Measurements from ENCODE around the gene ZC3HAV1L. TPM values are rescaled to one million over a fixed set of nuclear protein-coding genes. Genes with fewer than 3 reads are reported as not detected.
"Not testable (repeated sequence)": the region's sequence is repeated elsewhere in the genome, so short reads cannot be mapped to it uniquely, and the experiment has no call there.

ZC3HAV1L gene
- polyA plus RNA-seq, 2 of the 4 experiments (the other 2 are of a cell fraction), result 8.8 to 15.6 TPM

DNA sequence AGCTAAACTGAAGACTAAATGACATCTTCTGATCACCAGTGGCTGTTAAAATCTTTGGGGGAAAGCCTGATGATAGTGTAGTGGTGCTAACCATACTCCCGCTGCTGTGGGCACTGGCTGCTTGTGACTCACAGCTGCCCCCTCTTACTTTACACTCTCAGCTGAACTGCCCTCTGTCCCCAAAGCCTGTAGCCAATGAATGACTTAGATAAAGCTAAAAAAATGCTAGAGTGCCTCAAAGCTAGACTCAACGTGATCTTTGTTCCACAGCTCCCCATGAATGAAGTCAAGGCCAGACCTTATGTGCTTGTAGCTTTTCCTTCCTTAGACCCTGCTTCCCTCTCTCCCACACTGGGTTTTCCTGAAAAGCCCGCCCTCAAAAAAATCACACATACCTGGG is 6.5 kb downstream of the ZC3HAV1L start:
- Histone ChIP-seq H3K4me1 (peaks cover 5% of the 10 kb centered on the region), H3K9me3 (no peaks in the 10 kb centered on the region), H3K4me2 (no peak overlapping the region), H3K4me3 (no peak overlapping the region), H3K27ac (no peak overlapping the region)
- ATAC-seq (no peak), DNase-seq (ENCODE audit: low read depth in 1 of 2, low spot score in 1 of 2) (no peak), FAIRE-seq (no peak)
- ChIA-PET POLR2A (no interaction called here), CTCF (interaction anchor here (1.3 to 5.5 kb wide), 2 partner anchors 12 to 23 kb away, joined by 3 to 53 read pairs; no protein-coding TSS in a partner anchor)
- WGBS (ENCODE audit: missing lambda C conversion rate), result 93% methylated on average over 3 of the region's 3 CpGs
- TF ChIP-seq ZSCAN20 (CRISPR knock-in tag; IDR thresholded peaks at IDR 0.05), result no peak
- no peak for TF ChIP-seq GATA3 (IDR thresholded peaks at IDR 0.05; ENCODE audit: borderline replicate concordance)
- no peak for TF ChIP-seq EHMT2 (IDR thresholded peaks at IDR 0.05; ENCODE audit: low read depth)
- no peak for TF ChIP-seq CHD2 (IDR thresholded peaks at IDR 0.05; ENCODE audit: low read length, partially characterized antibody)
- TF ChIP-seq, protein P1, sequence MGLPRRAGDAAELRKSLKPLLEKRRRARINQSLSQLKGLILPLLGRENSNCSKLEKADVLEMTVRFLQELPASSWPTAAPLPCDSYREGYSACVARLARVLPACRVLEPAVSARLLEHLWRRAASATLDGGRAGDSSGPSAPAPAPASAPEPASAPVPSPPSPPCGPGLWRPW (IDR thresholded peaks at IDR 0.05), result no peak
- no peak for TF ChIP-seq FOXS1 (CRISPR knock-in tag; IDR thresholded peaks at IDR 0.05)
- no peak for TF ChIP-seq ESRRA (IDR thresholded peaks at IDR 0.05; ENCODE audit: borderline replicate concordance, low read length)
- TF ChIP-seq MYC (IDR thresholded peaks at IDR 0.05; ENCODE audit: borderline replicate concordance, low read length), result no peak

DNA sequence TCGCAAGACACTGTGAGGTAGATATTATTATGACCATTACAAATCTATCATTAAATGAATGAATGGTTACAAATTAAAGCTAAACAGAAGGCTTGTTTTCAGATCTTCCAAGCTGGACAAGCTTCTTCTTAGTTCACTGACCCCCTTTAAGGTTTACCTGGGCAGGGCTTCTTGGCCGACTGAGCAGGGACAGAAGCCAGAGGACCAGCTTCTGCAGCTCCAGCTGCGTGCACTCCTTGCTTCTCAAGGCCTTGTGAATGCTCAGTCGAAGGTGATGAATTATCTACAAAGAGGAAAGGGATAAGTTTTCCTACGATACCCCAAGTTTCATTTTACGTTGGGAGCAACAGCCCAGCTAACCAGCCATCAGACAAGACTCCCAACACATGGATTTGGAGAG is 9.3 kb downstream of the ZC3HAV1L start:
- Histone ChIP-seq H3K27ac (no peak overlapping the region), H3K4me1 (peaks cover 11% of the 10 kb centered on the region; the same call in 2 of the 3 replicates), H3K4me2 (no peak overlapping the region), H3K9me3 (no peaks in the 10 kb centered on the region), H3K4me3 (no peak overlapping the region)
- FAIRE-seq, result no peak
- WGBS (ENCODE audit: missing lambda C conversion rate), result 93% methylated on average over 6 of the region's 6 CpGs
- ChIA-PET CTCF (interaction anchor here (0.6 to 5.5 kb wide), 4 partner anchors 9 to 158 kb away, joined by 3 to 53 read pairs (median 10); no protein-coding TSS in a partner anchor), POLR2A (no interaction called here)
- DNase-seq (ENCODE audit: low read depth in 1 of 2, low spot score in 1 of 2), result no peak
- TF ChIP-seq, protein P2, sequence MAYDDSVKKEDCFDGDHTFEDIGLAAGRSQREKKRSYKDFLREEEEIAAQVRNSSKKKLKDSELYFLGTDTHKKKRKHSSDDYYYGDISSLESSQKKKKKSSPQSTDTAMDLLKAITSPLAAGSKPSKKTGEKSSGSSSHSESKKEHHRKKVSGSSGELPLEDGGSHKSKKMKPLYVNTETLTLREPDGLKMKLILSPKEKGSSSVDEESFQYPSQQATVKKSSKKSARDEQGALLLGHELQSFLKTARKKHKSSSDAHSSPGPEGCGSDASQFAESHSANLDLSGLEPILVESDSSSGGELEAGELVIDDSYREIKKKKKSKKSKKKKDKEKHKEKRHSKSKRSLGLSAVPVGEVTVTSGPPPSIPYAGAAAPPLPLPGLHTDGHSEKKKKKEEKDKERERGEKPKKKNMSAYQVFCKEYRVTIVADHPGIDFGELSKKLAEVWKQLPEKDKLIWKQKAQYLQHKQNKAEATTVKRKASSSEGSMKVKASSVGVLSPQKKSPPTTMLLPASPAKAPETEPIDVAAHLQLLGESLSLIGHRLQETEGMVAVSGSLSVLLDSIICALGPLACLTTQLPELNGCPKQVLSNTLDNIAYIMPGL (CRISPR knock-in tag; IDR thresholded peaks at IDR 0.05; ENCODE audit: borderline replicate concordance), result no peak
- no peak for TF ChIP-seq CHD2 (IDR thresholded peaks at IDR 0.05; ENCODE audit: low read length, partially characterized antibody)
- TF ChIP-seq FOSL2 (IDR thresholded peaks at IDR 0.05), result no peak
- no peak for TF ChIP-seq FOSL2 (CRISPR knock-in tag; IDR thresholded peaks at IDR 0.05)
- no peak for TF ChIP-seq ESRRA (IDR thresholded peaks at IDR 0.05; ENCODE audit: borderline replicate concordance, low read length)
- TF ChIP-seq ZSCAN20 (CRISPR knock-in tag; IDR thresholded peaks at IDR 0.05), result no peak
- TF ChIP-seq, protein P3, sequence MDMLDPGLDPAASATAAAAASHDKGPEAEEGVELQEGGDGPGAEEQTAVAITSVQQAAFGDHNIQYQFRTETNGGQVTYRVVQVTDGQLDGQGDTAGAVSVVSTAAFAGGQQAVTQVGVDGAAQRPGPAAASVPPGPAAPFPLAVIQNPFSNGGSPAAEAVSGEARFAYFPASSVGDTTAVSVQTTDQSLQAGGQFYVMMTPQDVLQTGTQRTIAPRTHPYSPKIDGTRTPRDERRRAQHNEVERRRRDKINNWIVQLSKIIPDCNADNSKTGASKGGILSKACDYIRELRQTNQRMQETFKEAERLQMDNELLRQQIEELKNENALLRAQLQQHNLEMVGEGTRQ (IDR thresholded peaks at IDR 0.05), result no peak
- no peak for TF ChIP-seq PBX3 (IDR thresholded peaks at IDR 0.05)
- no peak for ATAC-seq

GRCh38 chr7:139025861-139026260 is 10.0 kb downstream of the ZC3HAV1L start:
- H3K27ac ChIP-seq; DNase-seq (ENCODE audit: low read depth in 1 of 2, low spot score in 1 of 2); H3K4me3 ChIP-seq; POLR2A ChIA-PET; H3K9me3 ChIP-seq; FAIRE-seq; ATAC-seq; H3K4me2 ChIP-seq: not testable (repeated sequence)
- 92% methylated on average over 5 of the region's 5 CpGs for WGBS (ENCODE audit: missing lambda C conversion rate)
- CTCF ChIA-PET, result interaction anchor here (0.6 to 5.5 kb wide), 4 partner anchors 9 to 157 kb away, joined by 3 to 53 read pairs (median 10); no protein-coding TSS in a partner anchor
- H3K4me1 ChIP-seq, result peaks cover 11% of the 10 kb centered on the region; the same call in 2 of the 3 replicates

GRCh38 chr7:139023076-139023475 is 12.8 kb downstream of the ZC3HAV1L start:
- no peak for DNase-seq (ENCODE audit: low read depth in 1 of 2, low spot score in 1 of 2)
- H3K27ac ChIP-seq, result 0 out of 6 replicates have a peak overlapping the region, but pooled peaks of 1 of the 2 experiments have one; percentile 29
- WGBS (ENCODE audit: missing lambda C conversion rate), result 78% methylated on average over 5 of the region's 5 CpGs
- POLR2A ChIA-PET, result no interaction called here
- CTCF ChIA-PET, result interaction anchor here (4.1 kb wide), 1 partner anchor 52 kb away, joined by 18 read pairs; no protein-coding TSS in a partner anchor
- H3K4me1 ChIP-seq, result peaks cover 11% of the 10 kb centered on the region; the same call in 2 of the 3 replicates
- H3K9me3 ChIP-seq, result no peaks in the 10 kb centered on the region
- FAIRE-seq, result no peak
- H3K4me2 ChIP-seq, result no peak overlapping the region
- TF ChIP-seq ZFP36 (IDR thresholded peaks at IDR 0.05; ENCODE audit: borderline replicate concordance, partially characterized antibody) (no peak), POLR2A (IDR thresholded peaks at IDR 0.05; ENCODE audit: low read length) (no peak), CBX8 (IDR thresholded peaks at IDR 0.05) (no peak)
- no peak overlapping the region for H3K4me3 ChIP-seq
- ATAC-seq, result no peak
